Urothelium cell line (cell line): Measurements from ENCODE around the gene LTBP1.

Source experiments
- DNase-seq: peaks from one replicate; pipeline ENCODE4 v3.0.0; 2011; ENCODE audit warnings: low spot score, mixed read lengths
- FAIRE-seq: peaks from 2 replicates; lab custom pipeline; 2011; peaks lifted over from hg19 to GRCh38; lab: Jason Lieb, UNC

LTBP1 gene

DNA sequence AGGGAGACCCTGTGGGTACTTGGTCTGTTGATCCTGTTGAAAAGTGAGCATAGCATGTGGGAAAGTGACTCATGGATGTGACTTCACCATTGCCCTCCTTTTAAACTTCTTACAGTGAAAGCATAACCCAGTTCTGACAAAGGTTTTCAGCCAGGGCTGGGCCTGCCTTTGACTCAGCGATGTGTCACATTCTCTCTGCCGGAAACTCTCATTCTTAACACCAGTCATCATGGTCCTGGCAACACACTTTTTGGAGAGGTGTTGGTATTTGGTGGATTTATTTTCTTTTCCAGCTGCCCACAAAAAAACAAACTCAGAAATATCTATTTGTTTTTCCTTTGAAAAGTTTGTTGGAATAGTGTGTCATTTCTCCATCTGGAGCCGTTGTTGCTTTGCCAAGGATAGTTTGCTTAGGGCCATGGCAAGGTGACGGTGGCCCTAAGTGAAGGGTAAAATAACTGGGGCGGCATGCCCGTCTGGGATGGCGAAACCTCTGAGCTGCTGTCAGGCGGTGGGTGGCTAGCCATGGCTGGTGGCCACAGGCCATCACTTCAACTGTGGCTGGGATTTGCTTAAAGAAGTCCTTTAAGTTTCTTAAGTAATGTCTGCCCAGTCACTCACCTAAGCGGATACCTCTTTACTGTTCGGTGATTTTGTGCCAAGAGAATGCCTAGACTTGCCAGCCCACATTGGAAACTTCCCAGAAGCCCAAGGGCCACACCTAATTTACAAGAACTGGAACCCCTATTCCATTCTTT, 123.3 kb downstream of the LTBP1 start:
- peak; percentile 91 for DNase-seq
- peak; percentile 63 for FAIRE-seq

DNA sequence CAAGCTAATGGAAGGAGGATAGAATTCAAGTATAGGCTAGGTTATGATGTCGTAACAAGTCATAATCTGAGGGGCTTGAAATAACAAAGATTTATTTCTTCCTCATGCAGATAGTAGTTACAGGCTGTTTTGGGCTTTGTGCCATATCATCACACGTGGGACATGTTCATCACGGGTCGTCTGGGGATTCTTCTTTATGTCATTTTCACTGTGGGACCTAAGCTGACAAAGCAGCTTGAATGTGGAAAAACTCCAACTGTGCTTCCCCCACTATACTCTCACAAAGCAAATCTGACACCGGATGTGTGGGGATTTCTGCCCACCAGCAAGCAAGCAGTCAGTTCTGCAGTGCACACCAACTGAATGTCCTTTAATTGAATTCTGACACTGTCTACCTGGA, 124.8 kb downstream of the LTBP1 start:
- DNase-seq = no peak
- no peak for FAIRE-seq

- no peak for DNase-seq
- FAIRE-seq = no peak
Measured at GRCh38 chr2:33072614-33073013, 125.9 kb downstream of the LTBP1 start.

GRCh38 chr2:33073018-33073417, 126.3 kb downstream of the LTBP1 start:
- FAIRE-seq (no peak), DNase-seq (no peak)

DNA sequence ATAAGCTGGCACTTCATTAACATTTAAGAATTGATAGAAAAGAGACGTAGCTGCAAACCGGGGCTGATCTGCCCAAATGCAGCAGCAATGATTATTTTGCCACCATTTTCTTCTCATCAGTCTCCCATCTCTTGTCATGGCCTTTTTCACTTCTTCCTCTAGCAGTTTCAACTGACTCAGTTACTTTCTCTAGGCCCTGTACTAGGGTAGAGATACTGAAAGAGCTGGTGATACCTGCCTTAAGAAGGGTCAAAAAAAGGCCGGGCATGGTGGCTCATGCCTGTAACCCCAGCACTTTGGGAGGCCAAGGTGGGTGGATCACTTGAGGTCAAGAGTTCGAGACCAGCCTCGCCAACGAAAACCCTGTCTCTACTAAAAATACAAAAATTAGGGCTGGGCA, 127.4 kb downstream of the LTBP1 start:
- FAIRE-seq (no peak), DNase-seq (no peak)

- DNase-seq (no peak), FAIRE-seq (no peak)
Measured at GRCh38 chr2:33077311-33077710, 130.6 kb downstream of the LTBP1 start.

- no peak for DNase-seq
- FAIRE-seq = no peak
Measured at GRCh38 chr2:33077844-33078243, 131.1 kb downstream of the LTBP1 start.

DNA sequence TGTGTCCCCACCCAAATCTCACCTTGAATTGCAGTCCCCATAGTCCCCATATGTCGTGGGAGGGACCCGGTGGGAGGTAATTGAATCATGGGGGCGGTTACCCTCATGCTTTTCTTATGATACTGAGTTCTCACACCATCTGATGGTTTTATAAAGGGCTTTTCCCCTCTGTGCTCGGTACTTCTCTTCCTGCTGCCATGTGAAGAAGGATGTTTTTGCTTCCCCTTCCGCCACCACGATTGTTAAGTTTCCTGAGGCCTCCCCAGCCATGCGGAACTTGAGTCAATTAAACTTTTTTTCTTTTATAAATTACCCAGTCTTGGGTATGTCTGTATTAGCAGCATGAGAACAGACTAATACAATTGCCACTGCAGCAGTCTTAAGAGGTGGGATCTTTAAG, 134.9 kb downstream of the LTBP1 start:
- DNase-seq (no peak), FAIRE-seq (peak; percentile 35)

- no peak for FAIRE-seq
- no peak for DNase-seq
Measured at GRCh38 chr2:33083699-33084387, 137.1 kb downstream of the LTBP1 start.

GRCh38 chr2:33084433-33084832, 137.7 kb downstream of the LTBP1 start:
- DNase-seq (no peak), FAIRE-seq (no peak)

DNA sequence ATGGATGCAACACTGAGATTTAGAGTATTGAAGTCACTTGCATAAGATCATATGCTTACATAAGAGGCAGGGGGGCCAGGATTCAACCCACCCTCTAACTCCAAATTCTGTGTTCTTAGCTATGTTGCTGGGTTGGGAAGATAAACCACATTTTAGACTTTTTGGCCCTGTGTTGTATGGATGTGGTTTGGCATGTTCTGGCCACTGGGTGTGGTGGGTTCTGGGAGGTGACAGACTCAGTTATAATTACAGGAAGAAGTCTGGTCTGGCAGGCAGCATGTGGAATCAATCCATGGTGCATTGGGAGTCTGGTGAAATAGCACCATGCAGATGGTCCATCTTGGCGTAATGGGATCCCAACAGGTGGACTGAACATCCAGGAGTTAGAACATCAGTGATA, 138.9 kb downstream of the LTBP1 start:
- DNase-seq = no peak
- FAIRE-seq = no peak

DNA sequence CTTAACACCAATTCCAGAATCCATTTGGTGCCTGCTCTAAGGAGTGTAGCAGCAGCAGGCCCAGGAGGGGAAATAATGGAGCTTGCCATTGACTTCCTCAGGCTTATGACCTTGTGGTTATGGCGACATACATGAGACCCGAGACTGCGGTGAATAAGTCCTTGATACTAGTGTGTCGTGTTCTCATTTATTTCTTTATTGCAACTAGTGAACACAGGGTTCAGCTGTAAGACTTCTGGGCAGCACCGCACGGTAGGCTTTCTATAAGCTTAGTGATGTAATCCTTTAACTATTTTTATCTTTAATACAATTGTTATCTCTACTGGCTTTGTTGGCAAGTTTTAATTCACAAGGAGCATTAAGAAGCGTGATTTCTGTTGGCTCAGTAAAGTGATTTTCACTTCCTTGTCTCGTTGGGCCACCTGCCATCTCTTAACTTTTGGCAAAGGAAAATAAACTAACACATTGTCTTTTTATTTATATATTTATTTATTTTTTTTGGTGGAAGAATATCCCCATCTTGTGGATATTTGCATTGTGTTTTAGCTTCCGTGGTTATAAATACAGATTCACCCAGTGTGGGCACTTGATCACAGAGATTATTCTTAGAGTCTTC, 139.8 kb downstream of the LTBP1 start:
- FAIRE-seq (no peak), DNase-seq (no peak)

DNA sequence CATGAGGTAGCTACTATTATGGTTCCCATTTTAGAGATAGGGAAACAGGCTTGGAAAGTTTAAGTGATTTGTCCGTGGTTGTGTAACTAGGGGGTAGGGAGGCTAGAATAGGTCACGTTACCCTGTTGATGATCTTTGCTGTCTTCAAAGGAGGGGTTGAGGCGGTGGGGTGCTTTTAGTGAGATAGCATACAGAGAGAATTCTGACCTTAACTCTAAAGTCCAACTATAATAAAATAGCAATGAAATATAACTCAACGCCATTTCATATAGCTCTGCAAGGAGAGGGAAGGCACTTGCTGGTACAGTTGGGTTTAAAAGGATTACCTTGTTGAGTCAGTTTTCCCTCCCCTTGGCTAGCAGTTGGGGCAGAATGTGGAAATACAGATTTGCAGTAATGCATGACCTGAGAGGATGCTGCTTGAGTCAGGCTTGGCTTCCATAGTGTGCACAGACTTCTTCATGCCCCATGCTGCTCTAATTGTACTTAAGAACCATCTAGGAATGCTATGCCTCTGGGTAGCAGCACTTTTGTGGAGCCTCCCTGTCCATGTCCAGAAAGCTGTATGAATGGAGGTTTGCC, 143.9 kb downstream of the LTBP1 start:
- no peak for FAIRE-seq
- DNase-seq = no peak

DNA sequence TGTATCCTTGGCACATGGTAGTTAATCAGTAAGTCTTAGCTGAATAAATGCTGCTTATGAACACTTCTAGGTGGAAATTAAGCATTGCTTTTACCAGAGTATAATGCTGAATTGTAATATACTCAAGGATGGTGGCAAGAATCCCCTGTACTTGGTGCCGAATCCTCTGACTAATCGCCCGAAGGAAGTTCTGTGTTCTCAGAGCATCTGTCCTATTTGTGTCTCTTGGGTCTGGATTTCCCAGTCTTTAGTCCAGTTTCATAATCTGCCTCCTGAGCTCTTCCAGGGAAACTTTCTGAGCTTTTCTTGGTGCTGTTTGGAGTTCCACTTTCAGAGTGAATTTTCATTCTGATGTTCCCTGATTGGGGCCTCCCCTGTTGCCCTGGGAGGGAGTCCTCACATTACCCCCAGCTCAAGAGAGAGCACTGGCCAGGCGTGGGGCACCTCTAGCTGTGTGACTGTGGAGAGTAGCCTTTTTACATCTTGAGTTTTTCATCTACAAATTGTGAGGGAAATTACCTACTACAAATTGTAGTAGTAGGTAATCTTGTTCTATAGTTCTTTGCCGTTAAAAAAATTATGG, 144.9 kb downstream of the LTBP1 start:
- no peak for FAIRE-seq

DNA sequence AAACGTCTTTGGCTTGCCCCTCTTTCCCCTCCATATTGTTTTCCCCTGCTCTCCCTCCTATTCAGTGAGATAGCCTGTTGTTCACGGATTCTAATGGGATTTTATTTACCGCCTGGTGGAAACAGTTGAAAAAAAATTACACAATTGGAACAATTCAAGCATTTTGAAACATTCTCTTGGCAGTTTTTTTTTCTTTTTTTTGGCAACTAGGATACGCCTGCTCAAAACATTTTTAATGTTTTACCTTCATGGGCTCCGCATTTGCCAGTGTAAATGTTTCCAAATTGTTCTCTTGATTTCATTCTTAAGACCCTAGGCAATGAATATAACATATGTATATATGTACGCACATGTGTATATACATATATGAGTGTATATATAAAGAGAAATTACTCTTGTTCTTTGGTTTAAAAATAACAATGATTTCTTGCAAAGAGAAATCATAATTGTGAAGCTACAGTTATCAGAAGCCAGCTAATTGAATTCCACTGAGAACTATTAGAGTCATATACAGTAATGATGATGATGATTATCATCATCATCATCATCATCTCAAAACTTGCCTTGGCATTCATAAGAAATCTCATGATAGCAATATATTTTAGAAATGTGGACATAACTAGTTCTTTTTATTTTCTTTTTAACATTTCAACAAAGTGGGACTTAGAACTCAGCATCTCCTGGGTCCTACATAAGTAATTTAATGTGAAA, 146.7 kb downstream of the LTBP1 start:
- FAIRE-seq = no peak
- no peak for DNase-seq

More for the DNA sequence above, 144.9 kb downstream of the LTBP1 start:
- DNase-seq = no peak

GRCh38 chr2:33094303-33094702, 147.6 kb downstream of the LTBP1 start:
- FAIRE-seq = no peak

GRCh38 chr2:33099989-33100388, 153.2 kb downstream of the LTBP1 start:
- no peak for FAIRE-seq
- no peak for DNase-seq

More at GRCh38 chr2:33094303-33094702, 147.6 kb downstream of the LTBP1 start:
- no peak for DNase-seq

DNA sequence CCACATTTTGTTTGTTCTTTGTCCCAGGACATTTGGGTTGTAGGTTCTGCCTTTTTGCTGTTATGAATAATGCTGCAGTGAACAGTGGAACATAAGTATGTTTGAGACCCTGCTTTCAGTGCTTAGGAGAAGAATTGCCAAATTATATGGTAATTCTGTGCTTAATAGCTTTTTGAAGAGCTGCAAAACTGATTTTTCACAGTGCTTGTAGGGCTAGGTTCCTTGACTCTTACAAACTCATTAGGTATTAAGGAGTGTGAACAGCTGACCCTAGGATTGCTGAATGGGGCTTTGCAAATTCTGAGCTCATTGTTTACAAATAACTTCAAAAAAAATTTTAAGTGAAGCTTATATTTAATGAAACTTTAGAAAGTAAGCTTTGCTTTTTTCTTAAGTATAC, 154.2 kb downstream of the LTBP1 start:
- FAIRE-seq (no peak), DNase-seq (no peak)

- DNase-seq (peak; percentile 18), FAIRE-seq (no peak)
Measured at GRCh38 chr2:33104052-33104623, 157.4 kb downstream of the LTBP1 start.

DNA sequence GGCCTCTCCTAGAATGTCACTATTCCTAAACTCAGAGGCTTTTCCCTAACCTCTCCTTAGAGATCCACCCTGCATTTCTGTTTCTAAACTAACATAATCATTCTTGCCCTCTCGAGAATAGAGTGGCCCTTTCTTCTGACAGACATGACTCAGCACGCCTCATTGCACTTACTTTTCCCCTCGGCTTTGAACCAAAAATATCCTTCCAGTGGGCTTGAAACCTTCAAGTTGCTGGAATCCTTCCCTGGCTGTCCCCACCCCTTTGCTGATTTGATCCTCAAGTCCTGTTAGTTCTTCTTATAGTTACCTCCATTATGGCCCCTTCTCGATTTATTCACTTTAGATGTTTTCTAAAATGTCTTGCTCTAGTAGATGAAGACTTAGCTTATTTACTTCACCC, 158.0 kb downstream of the LTBP1 start:
- DNase-seq (peak; percentile 31), FAIRE-seq (no peak)
